ENCODE measurements around the gene SLC6A19.
"Not testable (repeated sequence)": the region's sequence is repeated elsewhere in the genome, so short reads cannot be mapped to it uniquely, and the experiment has no call there.

The SLC6A19 gene

GRCh38 chr5:1264211-1264610 is 62.8 kb downstream of the SLC6A19 start:
- Mint-ChIP-seq H3K36me3 (peaks cover 2% of the 10 kb centered on the region), H3K4me1 (peaks cover 14% of the 10 kb centered on the region), H3K4me3 (no peak overlapping the region), H3K27ac (no peak overlapping the region), H3K9me3 (no peaks in the 10 kb centered on the region), H3K27me3 (peaks cover 10% of the 10 kb centered on the region)
- no peak for DNase-seq
- CTCF ChIA-PET, result no interaction called here

GRCh38 chr5:1265026-1265425 is 63.6 kb downstream of the SLC6A19 start:
- CTCF ChIA-PET, result no interaction called here
- H3K27me3 Mint-ChIP-seq, result peaks cover 14% of the 10 kb centered on the region
- no peak overlapping the region for H3K4me3 Mint-ChIP-seq
- no peaks in the 10 kb centered on the region for H3K9me3 Mint-ChIP-seq
- peaks cover 2% of the 10 kb centered on the region for H3K36me3 Mint-ChIP-seq
- no peak for DNase-seq
- no peak overlapping the region for H3K27ac Mint-ChIP-seq
- H3K4me1 Mint-ChIP-seq, result peaks cover 20% of the 10 kb centered on the region

- Mint-ChIP-seq H3K9me3 (no peaks in the 10 kb centered on the region), H3K4me3 (no peak overlapping the region), H3K27me3 (peaks cover 10% of the 10 kb centered on the region), H3K4me1 (peaks cover 20% of the 10 kb centered on the region), H3K27ac (no peak overlapping the region), H3K36me3 (peaks cover 2% of the 10 kb centered on the region)
- CTCF ChIA-PET, result no interaction called here
- DNase-seq, result no peak
Measured at GRCh38 chr5:1265461-1266455, 64.4 kb downstream of the SLC6A19 start.

- Mint-ChIP-seq H3K27ac (no peak overlapping the region), H3K4me3 (no peak overlapping the region), H3K4me1 (peaks cover 20% of the 10 kb centered on the region), H3K9me3 (no peaks in the 10 kb centered on the region), H3K36me3 (peaks cover 5% of the 10 kb centered on the region), H3K27me3 (peaks cover 10% of the 10 kb centered on the region)
- CTCF ChIA-PET, result no interaction called here
- DNase-seq, result no peak
Measured at GRCh38 chr5:1266791-1267190, 65.4 kb downstream of the SLC6A19 start.

GRCh38 chr5:1267464-1267863 is 66.1 kb downstream of the SLC6A19 start:
- H3K27ac Mint-ChIP-seq, H3K36me3 Mint-ChIP-seq, H3K9me3 Mint-ChIP-seq, H3K4me3 Mint-ChIP-seq, CTCF ChIA-PET, DNase-seq: not testable (repeated sequence)
- Mint-ChIP-seq H3K27me3 (peaks cover 10% of the 10 kb centered on the region), H3K4me1 (peaks cover 20% of the 10 kb centered on the region)

GRCh38 chr5:1268056-1268455 is 66.7 kb downstream of the SLC6A19 start:
- peaks cover 20% of the 10 kb centered on the region for H3K4me1 Mint-ChIP-seq
- H3K9me3 Mint-ChIP-seq, result no peaks in the 10 kb centered on the region
- H3K4me3 Mint-ChIP-seq, result no peak overlapping the region
- H3K36me3 Mint-ChIP-seq, result peaks cover 6% of the 10 kb centered on the region
- peaks cover 10% of the 10 kb centered on the region for H3K27me3 Mint-ChIP-seq
- no peak for DNase-seq
- CTCF ChIA-PET, result no interaction called here
- H3K27ac Mint-ChIP-seq, result no peak overlapping the region

GRCh38 chr5:1268666-1269065 is 67.3 kb downstream of the SLC6A19 start:
- Mint-ChIP-seq H3K36me3 (peaks cover 6% of the 10 kb centered on the region), H3K9me3 (no peaks in the 10 kb centered on the region), H3K4me3 (no peak overlapping the region), H3K27me3 (peaks cover 10% of the 10 kb centered on the region), H3K4me1 (peaks cover 20% of the 10 kb centered on the region), H3K27ac (no peak overlapping the region)
- CTCF ChIA-PET, result no interaction called here
- DNase-seq, result peak; percentile 80

- peaks cover 25% of the 10 kb centered on the region for H3K4me1 Mint-ChIP-seq
- CTCF ChIA-PET, result no interaction called here
- H3K27me3 Mint-ChIP-seq, result peaks cover 10% of the 10 kb centered on the region
- H3K9me3 Mint-ChIP-seq, result peaks cover 2% of the 10 kb centered on the region
- H3K36me3 Mint-ChIP-seq, result peaks cover 10% of the 10 kb centered on the region
- no peak overlapping the region for H3K4me3 Mint-ChIP-seq
- no peak overlapping the region for H3K27ac Mint-ChIP-seq
- no peak for DNase-seq
Measured at GRCh38 chr5:1270426-1270825, 69.0 kb downstream of the SLC6A19 start.

- CTCF ChIA-PET, result no interaction called here
- no peak for DNase-seq
- H3K4me3 Mint-ChIP-seq, result no peak overlapping the region
Measured at GRCh38 chr5:1270933-1271914, 69.8 kb downstream of the SLC6A19 start.

GRCh38 chr5:1272201-1272600 is 70.8 kb downstream of the SLC6A19 start:
- Mint-ChIP-seq H3K27ac (no peak overlapping the region), H3K27me3 (peaks cover 4% of the 10 kb centered on the region), H3K4me1 (peaks cover 26% of the 10 kb centered on the region), H3K9me3 (peaks cover 2% of the 10 kb centered on the region), H3K4me3 (no peak overlapping the region), H3K36me3 (peaks cover 10% of the 10 kb centered on the region)
- DNase-seq, result no peak
- CTCF ChIA-PET, result no interaction called here

More at GRCh38 chr5:1270933-1271914, 69.8 kb downstream of the SLC6A19 start:
- H3K36me3 Mint-ChIP-seq, result peaks cover 10% of the 10 kb centered on the region
- H3K4me1 Mint-ChIP-seq, result peaks cover 26% of the 10 kb centered on the region
- peaks cover 2% of the 10 kb centered on the region for H3K9me3 Mint-ChIP-seq
- peaks cover 4% of the 10 kb centered on the region for H3K27me3 Mint-ChIP-seq
- no peak overlapping the region for H3K27ac Mint-ChIP-seq

GRCh38 chr5:1273745-1274144 is 72.3 kb downstream of the SLC6A19 start:
- Mint-ChIP-seq H3K36me3 (peaks cover 15% of the 10 kb centered on the region), H3K9me3 (peaks cover 2% of the 10 kb centered on the region), H3K4me1 (peaks cover 16% of the 10 kb centered on the region), H3K27ac (no peak overlapping the region), H3K4me3 (no peak overlapping the region), H3K27me3 (peaks cover 4% of the 10 kb centered on the region)
- DNase-seq, result no peak
- CTCF ChIA-PET, result no interaction called here

GRCh38 chr5:1274471-1274870 is 73.1 kb downstream of the SLC6A19 start:
- CTCF ChIA-PET, result no interaction called here
- H3K4me1 Mint-ChIP-seq, result peaks cover 9% of the 10 kb centered on the region
- peaks cover 2% of the 10 kb centered on the region for H3K9me3 Mint-ChIP-seq
- no peak overlapping the region for H3K27ac Mint-ChIP-seq
- peaks cover 3% of the 10 kb centered on the region for H3K27me3 Mint-ChIP-seq
- H3K4me3 Mint-ChIP-seq, result no peak overlapping the region
- DNase-seq, result no peak
- peaks cover 15% of the 10 kb centered on the region for H3K36me3 Mint-ChIP-seq
